Retinal pigment epithelial cell (primary cell): ENCODE data around the gene RNF150.

ENCODE experiments used
- DNase-seq: peaks from one replicate; pipeline ENCODE4 v3.0.0-alpha.2; 2010; ENCODE audit warnings: low read depth
- H3K4me3 ChIP-seq: 2 replicates; pipeline ENCODE4 v1.5.1; 2011; ENCODE audit warnings: mild to moderate bottlenecking, low read length, control low read depth, moderate library complexity
- CTCF ChIP-seq: conservative IDR thresholded peaks from 2 replicates; pipeline ENCODE4 v1.5.1; 2011; ENCODE audit warnings: low read depth, low read length, control low read depth, inconsistent platforms

The RNF150 gene

GRCh38 chr4:141131723-141132071 is 1.6 kb downstream of the RNF150 start:
- no peak for DNase-seq
- no peak for TF ChIP-seq CTCF
- H3K4me3 ChIP-seq, result peak overlapping the region; percentile 92

DNA sequence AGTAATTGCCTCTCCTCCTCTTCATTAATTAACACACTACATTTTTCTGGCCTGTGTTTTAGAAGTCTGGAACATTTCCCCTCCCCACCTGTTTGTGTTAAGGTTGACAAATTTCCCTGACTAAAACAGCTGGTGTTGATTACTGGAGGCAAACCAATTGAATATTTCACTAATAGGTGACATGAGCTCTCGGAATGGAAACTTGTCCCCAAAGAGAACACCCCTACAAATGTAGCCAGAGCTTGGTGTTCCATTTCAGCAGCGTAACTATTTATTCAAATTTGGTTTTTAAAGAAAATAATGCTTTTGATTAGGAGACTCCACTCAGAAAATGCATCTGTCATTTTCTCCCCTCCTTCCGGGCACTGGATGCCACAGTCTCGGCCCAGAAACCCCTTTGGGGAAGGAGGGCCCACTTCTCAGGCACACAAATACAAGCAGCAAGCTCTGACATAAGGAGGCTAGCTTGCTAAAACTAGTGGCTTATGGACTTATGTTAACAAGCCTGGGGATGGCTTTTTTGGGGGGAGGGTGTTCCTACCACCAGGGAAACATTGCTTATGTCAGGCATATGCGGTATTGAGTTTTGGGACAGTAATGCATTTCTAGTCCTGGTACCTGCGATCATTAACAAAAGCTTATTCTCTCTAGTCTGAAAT is 2.2 kb downstream of the RNF150 start:
- H3K4me3 ChIP-seq, result peak overlapping the region; percentile 92
- no peak for DNase-seq

DNA sequence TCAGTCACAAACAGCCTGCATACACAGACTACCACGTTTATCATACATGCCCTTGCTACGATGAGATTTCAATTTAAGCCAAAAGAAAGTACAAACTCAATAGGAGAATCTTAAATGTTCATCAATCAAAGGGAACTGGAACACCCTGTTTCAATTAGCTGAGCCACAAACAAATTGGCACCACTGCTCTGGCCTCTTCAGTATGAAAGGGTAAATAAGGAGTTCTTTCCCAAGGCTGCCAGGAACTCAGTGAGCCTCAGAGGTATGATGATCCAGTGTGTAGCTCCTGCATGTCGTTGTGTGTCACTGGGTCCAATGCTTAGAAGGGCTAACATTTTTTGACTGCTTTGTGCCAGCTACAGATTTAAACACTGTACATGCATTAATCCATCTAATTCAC is 5.4 kb downstream of the RNF150 start:
- DNase-seq, result no peak
- no peak for TF ChIP-seq CTCF
- H3K4me3 ChIP-seq, result no peak overlapping the region

More for the DNA sequence above, 2.2 kb downstream of the RNF150 start:
- TF ChIP-seq CTCF, result no peak

DNA sequence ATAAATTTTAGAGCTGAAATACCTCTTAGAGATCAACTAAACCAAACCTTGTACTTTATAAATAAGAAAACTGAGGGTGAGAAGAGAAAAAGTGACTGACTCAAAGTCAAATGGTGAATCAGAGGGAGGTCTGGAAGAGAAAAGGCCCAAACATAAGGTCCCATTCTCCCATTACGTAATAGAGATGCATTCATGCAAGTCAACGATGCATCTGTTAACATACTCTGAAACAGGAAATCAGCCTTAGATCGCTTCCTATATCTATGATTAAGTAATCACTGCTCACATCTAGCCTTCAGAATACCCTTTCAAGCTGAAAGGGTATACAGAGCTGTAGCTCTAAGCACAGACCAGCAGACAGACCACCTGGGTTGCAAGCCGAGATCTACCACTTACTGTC is 6.5 kb downstream of the RNF150 start:
- no peak for TF ChIP-seq CTCF
- no peak for DNase-seq

GRCh38 chr4:141124224-141124623 is 9.0 kb downstream of the RNF150 start:
- no peak for TF ChIP-seq CTCF
- no peak for DNase-seq
- H3K4me3 ChIP-seq, result no peak overlapping the region

More for the DNA sequence above, 6.5 kb downstream of the RNF150 start:
- H3K4me3 ChIP-seq, result no peak overlapping the region

DNA sequence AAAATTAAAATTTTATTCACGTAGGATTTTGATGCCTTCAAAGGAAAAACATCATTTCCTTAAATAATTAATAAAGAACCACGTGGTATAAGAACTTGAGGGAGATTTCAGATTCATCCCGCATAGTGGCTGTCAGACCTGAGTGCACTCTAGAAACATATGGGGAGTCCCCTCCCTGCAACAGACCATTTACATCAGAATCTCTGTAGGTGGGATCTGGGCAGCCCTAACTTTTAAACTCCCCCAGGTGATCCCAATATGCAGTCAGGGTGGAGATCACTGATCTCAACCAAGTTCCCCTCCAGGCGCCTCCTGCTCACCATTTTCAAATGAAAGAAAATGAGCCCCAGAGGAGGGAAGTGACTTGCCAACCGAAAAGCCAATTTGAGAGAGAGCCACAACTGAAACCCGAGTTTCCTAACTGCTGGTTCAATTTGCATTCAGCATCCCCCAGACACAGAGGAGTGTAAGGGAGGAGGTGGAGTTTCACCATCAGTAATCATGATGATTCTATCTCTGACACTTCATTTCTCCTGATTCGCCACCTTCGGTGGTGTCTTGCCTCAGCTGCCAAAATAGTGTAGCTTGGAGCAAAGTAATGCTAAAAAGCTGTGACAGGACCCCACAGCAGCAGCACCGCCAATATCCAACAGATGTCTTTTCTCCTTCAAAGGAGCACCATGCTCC is 11.4 kb downstream of the RNF150 start:
- no peak for TF ChIP-seq CTCF
- DNase-seq, result no peak
- H3K4me3 ChIP-seq, result no peak overlapping the region

DNA sequence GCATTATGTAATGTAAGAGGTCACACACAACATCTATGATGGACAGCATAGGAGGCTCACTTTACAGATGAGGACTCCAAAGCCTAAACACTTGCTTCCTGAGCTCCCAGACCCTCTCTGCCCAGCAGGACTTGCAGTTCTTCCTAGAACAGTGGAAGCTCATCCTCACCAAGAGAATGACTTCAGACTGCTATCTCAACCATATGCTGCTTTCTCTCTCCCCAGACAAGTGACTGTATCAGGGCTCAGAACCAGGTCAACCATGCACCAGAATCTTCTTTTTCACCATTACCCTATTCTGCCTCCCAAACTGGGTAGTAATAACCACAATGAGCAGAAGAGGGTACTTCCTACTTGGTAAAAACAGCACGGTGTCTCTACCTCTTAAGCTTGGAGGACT is 12.2 kb downstream of the RNF150 start:
- no peak for DNase-seq
- no peak overlapping the region for H3K4me3 ChIP-seq
- no peak for TF ChIP-seq CTCF
